K562 (cell line): ENCODE results near the gene CYSTM1. TPM values are rescaled to one million over a fixed set of nuclear protein-coding genes. Genes with fewer than 3 reads are reported as not detected.

Experiments used
- CHD1 ChIP-seq: fragments of 200-600 bp; sonication (generic); IDR thresholded peaks from one replicate; pipeline ENCODE4 v1.6.1; 2012; ENCODE audit warnings: mild to moderate bottlenecking, moderate library complexity, low read length, inconsistent platforms
- EGR1 ChIP-seq: fragments of 450-650 bp; conservative IDR thresholded peaks from 2 replicates; pipeline ENCODE4 v1.6.1; 2017; ENCODE audit warnings: mild to moderate bottlenecking
- EHMT2 ChIP-seq: fragments of 450-650 bp; IDR thresholded peaks from 2 replicates; pipeline ENCODE4 v1.6.1; 2018; ENCODE audit warnings: antibody characterized with exemption
- GATAD2A ChIP-seq: fragments of 450-650 bp; IDR thresholded peaks from 2 replicates; pipeline ENCODE4 v1.6.1; 2017
- JUNB ChIP-seq: fragments of 450-650 bp; formaldehyde crosslinking; conservative IDR thresholded peaks from 2 replicates; pipeline ENCODE4 v1.4.0; 2020; ENCODE audit warnings: mild to moderate bottlenecking
- MLX ChIP-seq, 2 experiments: fragments of 450-650 bp in 1 of 2; sonication (generic) in 1 of 2; formaldehyde crosslinking; conservative IDR thresholded peaks; 2 replicates each; pipeline versions ENCODE4 v1.4.0 to v1.8.1; 2020 to 2022; ENCODE audit warnings: mild to moderate bottlenecking in 1 of 2, missing genetic modification reagents in 1 of 2
- MTA1 ChIP-seq: fragments of 450-650 bp; IDR thresholded peaks from 2 replicates; pipeline ENCODE4 v1.6.1; 2017; ENCODE audit warnings: borderline replicate concordance
- NR2C2 ChIP-seq, 2 experiments: fragments of 200-800 bp in 1 of 2; sonication (Bioruptor generic) in 1 of 2; sonication (generic) in 1 of 2; formaldehyde crosslinking in 1 of 2; IDR thresholded peaks; 2 replicates each; pipeline versions ENCODE4 v1.6.1 to v1.8.0; 2016 to 2022; ENCODE audit warnings: mild to moderate bottlenecking in 1 of 2, missing compliant biosample characterization in 1 of 2, missing genetic modification characterization in 1 of 2, missing genetic modification reagents in 1 of 2
- POLR2A ChIP-seq: fragments of 450-650 bp; conservative IDR thresholded peaks from 2 replicates; pipeline ENCODE4 v1.6.1; 2016
- RAD21 ChIP-seq, 2 experiments: fragments of 250-450 bp in 1 of 2; fragments of 450-650 bp in 1 of 2; sonication (Bioruptor Pico) in 1 of 2; formaldehyde crosslinking in 1 of 2; IDR thresholded peaks in 1 of 2; conservative IDR thresholded peaks in 1 of 2; 2 replicates each; pipeline versions ENCODE4 v1.4.0 to v1.8.0; 2020 to 2022; ENCODE audit warnings: mild to moderate bottlenecking in 2 of 2, moderate library complexity in 1 of 2
- RREB1 ChIP-seq: fragments of 250-450 bp; sonication (Bioruptor Pico); IDR thresholded peaks from 2 replicates; pipeline ENCODE4 v1.4.0; 2020
- SIX5 ChIP-seq, 2 experiments: IDR thresholded peaks; 2 replicates each; pipeline ENCODE4 v1.6.1; 2011; ENCODE audit warnings: low read length in 2 of 2, borderline replicate concordance in 1 of 2, low read depth in 1 of 2, mild to moderate bottlenecking in 1 of 2, moderate library complexity in 1 of 2; ENCODE audit not compliant: insufficient read depth in 1 of 2
- TSC22D4 ChIP-seq: fragments of 450-650 bp; IDR thresholded peaks from 2 replicates; pipeline ENCODE4 v1.6.1; 2016; ENCODE audit warnings: missing genetic modification characterization, missing biosample characterization, control low read depth
- U2AF1 ChIP-seq: fragments of 200-400 bp; formaldehyde crosslinking; optimal IDR thresholded peaks from 2 replicates; pipeline ENCODE3; 2017; ENCODE audit warnings: mild to moderate bottlenecking, low read depth, low read length, moderate library complexity
- XRCC3 ChIP-seq: fragments of 450-650 bp; IDR thresholded peaks from 2 replicates; pipeline ENCODE4 v1.6.1; 2017; ENCODE audit warnings: mild to moderate bottlenecking, moderate library complexity
- YBX1 ChIP-seq: fragments of 450-650 bp; IDR thresholded peaks from 2 replicates; pipeline ENCODE4 v1.7.1; 2016; ENCODE audit warnings: mild to moderate bottlenecking
- ZBTB43 ChIP-seq: sonication (generic); formaldehyde crosslinking; IDR thresholded peaks from 2 replicates; pipeline ENCODE4 v1.8.0; 2023; ENCODE audit warnings: mild to moderate bottlenecking, missing genetic modification reagents
- ZFPM2 ChIP-seq: fragments of 250-450 bp; sonication (Bioruptor Pico); IDR thresholded peaks from 2 replicates; pipeline ENCODE4 v1.5.1; 2022; ENCODE audit warnings: mild to moderate bottlenecking
- ZNF134 ChIP-seq: fragments of 250-450 bp; sonication (Bioruptor Pico); conservative IDR thresholded peaks from 2 replicates; pipeline ENCODE4 v1.4.0; 2020
- ZNF239 ChIP-seq: fragments of 250-450 bp; sonication (Bioruptor Pico); IDR thresholded peaks from 2 replicates; pipeline ENCODE4 v1.4.0; 2020; ENCODE audit warnings: mild to moderate bottlenecking
- ZNF57 ChIP-seq: fragments of 450-650 bp; formaldehyde crosslinking; IDR thresholded peaks from 2 replicates; pipeline ENCODE4 v1.4.0; 2020; ENCODE audit warnings: mild to moderate bottlenecking, moderate library complexity
- ZSCAN29 ChIP-seq: fragments of 450-650 bp; IDR thresholded peaks from 2 replicates; pipeline ENCODE4 v1.6.1; 2017
- polyA plus RNA-seq, 8 experiments: library from polyadenylated mRNA; depleted of rRNA in 4 of 8; stranded (reverse) in 5 of 8; unstranded in 3 of 8; fragments of >200 nt; fragmentation: Nextera tagmentation in 2 of 8; fragmentation: Illumina TruSeq in 1 of 8; extraction: Ambion mirVana in 2 of 8; extraction: Trizol in 1 of 8; gene quantifications; 2 replicates each; pipeline versions ENCODE4 v1.2.1 to v1.2.3, GENCODE V29; 2011 to 2014; ENCODE audit warnings: inconsistent platforms in 1 of 8, missing spikeins in 1 of 8
- total RNA-seq, 7 experiments: library from RNA; depleted of rRNA in 6 of 7; stranded (reverse); fragments of >200 nt in 6 of 7; fragmentation: Illumina TruSeq in 2 of 7; extraction: Trizol in 2 of 7; gene quantifications; 2 replicates each; pipeline versions ENCODE4 v1.2.1 to v1.2.3, GENCODE V29; 2011 to 2021; ENCODE audit warnings: low replicate concordance in 1 of 7

CYSTM1 gene
- total and polyA plus RNA-seq, 9 of the 15 experiments (the other 6 are each of a cell fraction or from before 2014, with no cell fraction given): 76.1 to 422 (median 108) TPM

- TF ChIP-seq ZNF239 (CRISPR knock-in tag) (no peak), NR2C2 (CRISPR knock-in tag; IDR thresholded peaks at IDR 0.05) (no peak), NR2C2 (tag; IDR thresholded peaks at IDR 0.05) (peak; percentile 46; the same call in 1 of the 2 replicates), CHD1 (peak; percentile 29), JUNB (CRISPR knock-in tag) (no peak), MTA1 (0 out of 2 replicates have a peak, but pooled peaks have one; percentile 75), ZFPM2 (no peak), TSC22D4 (tag) (no peak), EGR1 (no peak; the same call in 1 of the 2 replicates), ZNF134 (CRISPR knock-in tag) (no peak), POLR2A (peak; percentile 52), EHMT2 (no peak), ZBTB43 (no peak), SIX5 (IDR thresholded peaks at IDR 0.05; ENCODE audit: borderline replicate concordance in 1 of 2, insufficient read depth in 1 of 2, low read depth in 1 of 2, low read length in 2 of 2) (no peak), U2AF1 (peak; percentile 23), YBX1 (no peak), RAD21 (CRISPR knock-in tag; conservative IDR thresholded peaks at IDR 0.05 in 1 of 2, IDR thresholded peaks at IDR 0.05 in 1 of 2) (peak in 1 of 2 experiments; percentile 24; a peak in 1 of 4 replicates), MLX (CRISPR knock-in tag; conservative IDR thresholded peaks at IDR 0.05) (no peak), ZSCAN29 (no peak), ZNF57 (CRISPR knock-in tag) (no peak), XRCC3 (no peak), GATAD2A (no peak), RREB1 (CRISPR knock-in tag) (no peak)
Measured at GRCh38 chr5:140175367-140176030, 511 bp downstream of the CYSTM1 start (continued).
